Skeletal muscle tissue (tissue), 4 donors: ENCODE results near the gene UGGT1. TPM values are rescaled to one million over a fixed set of nuclear protein-coding genes. Genes with fewer than 3 reads are reported as not detected.
"Not testable (repeated sequence)": the region's sequence is repeated elsewhere in the genome, so short reads cannot be mapped to it uniquely, and the experiment has no call there.

Source experiments
- H3K27ac ChIP-seq: one replicate; pipeline ENCODE4 v1.7.0; 2013; ENCODE audit warnings: mild to moderate bottlenecking, low read depth, low read length, inconsistent platforms
- H3K27me3 ChIP-seq, 3 donors: one replicate each; pipeline ENCODE4 v1.7.0; 2013; ENCODE audit warnings: low read length in 3 of 3; ENCODE audit not compliant: control insufficient read depth in 3 of 3, insufficient read depth in 3 of 3
- H3K36me3 ChIP-seq, 3 donors: one replicate each; pipeline ENCODE4 v1.7.0; 2013; ENCODE audit warnings: low read length in 3 of 3; ENCODE audit not compliant: control insufficient read depth in 3 of 3, insufficient read depth in 3 of 3
- H3K4me1 ChIP-seq, 3 donors: one replicate each; pipeline ENCODE4 v1.7.0; 2013; ENCODE audit warnings: low read length in 3 of 3, mild to moderate bottlenecking in 3 of 3; ENCODE audit not compliant: control insufficient read depth in 3 of 3, insufficient read depth in 3 of 3
- H3K4me3 ChIP-seq, 3 donors: one replicate each; pipeline ENCODE4 v1.7.0; 2013; ENCODE audit warnings: low read length in 3 of 3
- H3K9ac ChIP-seq, 3 donors: one replicate each; pipeline ENCODE4 v1.7.0; 2013; ENCODE audit warnings: low read length in 3 of 3, mild to moderate bottlenecking in 3 of 3, moderate library complexity in 2 of 3, low read depth in 1 of 3
- H3K9me3 ChIP-seq, 3 donors: one replicate each; pipeline ENCODE4 v1.7.0; 2013; ENCODE audit warnings: low read length in 3 of 3; ENCODE audit not compliant: control insufficient read depth in 3 of 3
- total RNA-seq: library from RNA; depleted of rRNA; stranded (reverse); fragments of >200 nt; gene quantifications from one replicate; pipeline ENCODE4 v1.2.3, GENCODE V29; 2014
- donor health status: Osteomylitis.

Gene UGGT1
- total RNA-seq, 1 donor from 2014 or later = 30.3 TPM

- no peaks in the 10 kb centered on the region for H3K27me3 ChIP-seq
- no peak overlapping the region for H3K27ac ChIP-seq
- H3K4me1 ChIP-seq = no peaks in the 10 kb centered on the region
- no peaks in the 10 kb centered on the region for H3K9me3 ChIP-seq
- no peak overlapping the region for H3K4me3 ChIP-seq
- H3K9ac ChIP-seq = no peak overlapping the region
- H3K36me3 ChIP-seq = peaks cover 22 to 48% (median 42%) of the 10 kb centered on the region in 3 donors
Observed at GRCh38 chr2:128166746-128167353, 75.8 kb downstream of the UGGT1 start.

GRCh38 chr2:128169094-128169493, 78.1 kb downstream of the UGGT1 start:
- no peak overlapping the region for H3K27ac ChIP-seq
- no peak overlapping the region for H3K9ac ChIP-seq
- H3K4me1 ChIP-seq = no peaks in the 10 kb centered on the region
- no peak overlapping the region for H3K4me3 ChIP-seq
- no peaks in the 10 kb centered on the region for H3K27me3 ChIP-seq
- peaks cover 22 to 59% (median 57%) of the 10 kb centered on the region in 3 donors for H3K36me3 ChIP-seq
- no peaks in the 10 kb centered on the region for H3K9me3 ChIP-seq

- Histone ChIP-seq H3K9ac (no peak overlapping the region), H3K9me3 (no peaks in the 10 kb centered on the region), H3K27ac (no peak overlapping the region), H3K4me3 (no peak overlapping the region), H3K36me3 (peaks cover 22 to 62% (median 57%) of the 10 kb centered on the region in 3 donors), H3K4me1 (no peaks in the 10 kb centered on the region), H3K27me3 (no peaks in the 10 kb centered on the region)
Observed at GRCh38 chr2:128169497-128169896, 78.5 kb downstream of the UGGT1 start.

- no peak overlapping the region for H3K9ac ChIP-seq
- peaks cover 22 to 65% (median 61%) of the 10 kb centered on the region in 3 donors for H3K36me3 ChIP-seq
- no peak overlapping the region for H3K4me3 ChIP-seq
- H3K4me1 ChIP-seq = no peaks in the 10 kb centered on the region
- H3K9me3 ChIP-seq = no peaks in the 10 kb centered on the region
- H3K27ac ChIP-seq = no peak overlapping the region
- H3K27me3 ChIP-seq = no peaks in the 10 kb centered on the region
Observed at GRCh38 chr2:128169933-128170709, 79.1 kb downstream of the UGGT1 start.

- Histone ChIP-seq H3K9me3 (no peaks in the 10 kb centered on the region), H3K36me3 (peaks cover 21 to 66% (median 65%) of the 10 kb centered on the region in 3 donors), H3K4me1 (no peaks in the 10 kb centered on the region), H3K4me3 (no peak overlapping the region), H3K27ac (no peak overlapping the region), H3K27me3 (no peaks in the 10 kb centered on the region), H3K9ac (no peak overlapping the region)
Observed at GRCh38 chr2:128170776-128171175, 79.8 kb downstream of the UGGT1 start.

GRCh38 chr2:128172191-128172590, 81.2 kb downstream of the UGGT1 start:
- no peak overlapping the region for H3K27ac ChIP-seq
- peaks cover 22 to 68% (median 64%) of the 10 kb centered on the region in 3 donors for H3K36me3 ChIP-seq
- no peak overlapping the region for H3K4me3 ChIP-seq
- no peaks in the 10 kb centered on the region for H3K4me1 ChIP-seq
- H3K9me3 ChIP-seq = no peaks in the 10 kb centered on the region
- no peaks in the 10 kb centered on the region for H3K27me3 ChIP-seq
- no peak overlapping the region for H3K9ac ChIP-seq

GRCh38 chr2:128174067-128174466, 83.1 kb downstream of the UGGT1 start:
- not testable (repeated sequence) for H3K4me3 ChIP-seq, H3K27ac ChIP-seq, H3K9ac ChIP-seq, H3K4me1 ChIP-seq, H3K27me3 ChIP-seq, H3K9me3 ChIP-seq
- H3K36me3 ChIP-seq = peaks cover 26 to 78% (median 73%) of the 10 kb centered on the region in 3 donors

- no peaks in the 10 kb centered on the region for H3K9me3 ChIP-seq
- H3K4me3 ChIP-seq = no peak overlapping the region
- no peaks in the 10 kb centered on the region for H3K27me3 ChIP-seq
- H3K36me3 ChIP-seq = peaks cover 23 to 83% (median 74%) of the 10 kb centered on the region in 3 donors
- H3K9ac ChIP-seq = no peak overlapping the region
- H3K27ac ChIP-seq = no peak overlapping the region
- no peaks in the 10 kb centered on the region for H3K4me1 ChIP-seq
Observed at GRCh38 chr2:128177315-128177714, 86.3 kb downstream of the UGGT1 start.

- no peak overlapping the region for H3K9ac ChIP-seq
- peaks cover 22 to 78% (median 68%) of the 10 kb centered on the region in 3 donors for H3K36me3 ChIP-seq
- no peak overlapping the region for H3K4me3 ChIP-seq
- H3K27ac ChIP-seq = no peak overlapping the region
- H3K9me3 ChIP-seq = no peaks in the 10 kb centered on the region
- no peaks in the 10 kb centered on the region for H3K4me1 ChIP-seq
- H3K27me3 ChIP-seq = no peaks in the 10 kb centered on the region
Observed at GRCh38 chr2:128178149-128178649, 87.2 kb downstream of the UGGT1 start.
